GM23338 (cell line): ENCODE measurements around the gene CLEC3B. TPM values are rescaled to one million over a fixed set of nuclear protein-coding genes. Genes with fewer than 3 reads are reported as not detected.

Experiments
- ATAC-seq: fragments of 200-7000 bp; cut with Tn5 transposase; 3 replicates; pipeline ENCODE4 v1.9.1; 2020
- DNase-seq: peaks from one replicate; pipeline ENCODE4 v3.0.0-alpha.2; 2015; ENCODE audit warnings: low spot score
- H2AFZ ChIP-seq: fragments of 200-600 bp; sonication (generic); 2 replicates; pipeline ENCODE4 v1.8.0; 2016; ENCODE audit warnings: antibody characterized with exemption, mild to moderate bottlenecking, moderate library complexity
- H3F3A ChIP-seq: fragments of 200-600 bp; sonication (generic); replicated peaks from 2 replicates; pipeline ENCODE4 v1.8.0; 2017; ENCODE audit warnings: antibody characterized with exemption, mixed run types, low read depth
- H3K27ac ChIP-seq: fragments of 200-600 bp; sonication (generic); 2 replicates; pipeline ENCODE4 v1.6.1; 2016; ENCODE audit warnings: low read depth
- H3K27me3 ChIP-seq: fragments of 200-600 bp; sonication (generic); 2 replicates; pipeline ENCODE4 v1.8.0; 2016; ENCODE audit warnings: mild to moderate bottlenecking, mixed run types, moderate library complexity; ENCODE audit not compliant: insufficient read depth
- H3K36me3 ChIP-seq: fragments of 200-600 bp; sonication (generic); 2 replicates; pipeline ENCODE4 v1.8.0; 2016; ENCODE audit warnings: mild to moderate bottlenecking; ENCODE audit not compliant: insufficient read depth
- H3K4me1 ChIP-seq: fragments of 200-600 bp; sonication (generic); 2 replicates; pipeline ENCODE4 v1.8.0; 2016; ENCODE audit warnings: mild to moderate bottlenecking, moderate library complexity; ENCODE audit not compliant: insufficient read depth
- H3K4me2 ChIP-seq: fragments of 200-600 bp; sonication (generic); 2 replicates; pipeline ENCODE4 v1.7.1; 2017; ENCODE audit warnings: mixed run types
- H3K4me3 ChIP-seq: fragments of 200-600 bp; sonication (generic); 2 replicates; pipeline ENCODE4 v1.6.1; 2016; ENCODE audit warnings: mixed run types
- H3K79me2 ChIP-seq: fragments of 200-600 bp; sonication (generic); replicated peaks from 2 replicates; pipeline ENCODE4 v1.8.0; 2017; ENCODE audit warnings: mild to moderate bottlenecking; ENCODE audit not compliant: insufficient read depth
- H3K9me2 ChIP-seq: fragments of 200-600 bp; sonication (generic); 2 replicates; pipeline ENCODE4 v1.8.0; 2017; ENCODE audit not compliant: insufficient read depth
- H4K20me1 ChIP-seq: fragments of 200-600 bp; sonication (generic); replicated peaks from 2 replicates; pipeline ENCODE4 v1.8.0; 2017; ENCODE audit warnings: mild to moderate bottlenecking; ENCODE audit not compliant: insufficient read depth
- H3K27ac Mint-ChIP-seq: 2 replicates; pipeline ENCODE4 v1.8.0; 2020; ENCODE audit warnings: inconsistent platforms, mild to moderate bottlenecking, moderate library complexity, mixed read lengths
- H3K27me3 Mint-ChIP-seq: 3 replicates; pipeline ENCODE4 v1.8.0; 2022; ENCODE audit warnings: low read depth, mild to moderate bottlenecking, moderate library complexity, mixed read lengths, inconsistent platforms; ENCODE audit not compliant: insufficient read depth, poor library complexity
- H3K36me3 Mint-ChIP-seq: 3 replicates; pipeline ENCODE4 v1.8.0; 2021; ENCODE audit warnings: low read depth, mild to moderate bottlenecking, inconsistent platforms, moderate library complexity, mixed read lengths
- H3K4me1 Mint-ChIP-seq: 3 replicates; pipeline ENCODE4 v1.8.0; 2020; ENCODE audit warnings: mild to moderate bottlenecking, inconsistent platforms, mixed read lengths
- H3K4me3 Mint-ChIP-seq: 3 replicates; pipeline ENCODE4 v1.8.0; 2021; ENCODE audit warnings: moderate library complexity, mild to moderate bottlenecking, inconsistent platforms, mixed read lengths
- H3K9me3 Mint-ChIP-seq: 3 replicates; pipeline ENCODE4 v1.8.0; 2020; ENCODE audit warnings: moderate library complexity, mild to moderate bottlenecking, inconsistent platforms, mixed read lengths
- CREB1 ChIP-seq: fragments of 250-450 bp; sonication (Bioruptor Pico); IDR thresholded peaks from 2 replicates; pipeline ENCODE4 v1.5.0; 2020; ENCODE audit warnings: low read depth, mild to moderate bottlenecking, moderate library complexity
- EZH2phosphoT487 ChIP-seq: fragments of 200-600 bp; sonication (generic); IDR thresholded peaks from one replicate; pipeline ENCODE4 v1.8.1; 2018; ENCODE audit warnings: antibody characterized with exemption; ENCODE audit not compliant: unreplicated experiment
- JUNB ChIP-seq: IDR thresholded peaks from one replicate; pipeline ENCODE4 v1.6.1; 2016; ENCODE audit warnings: antibody characterized with exemption; ENCODE audit not compliant: unreplicated experiment
- NANOG ChIP-seq: IDR thresholded peaks from 2 replicates; pipeline ENCODE4 v1.6.1; 2016; ENCODE audit warnings: antibody characterized with exemption, borderline replicate concordance
- ZNF114 ChIP-seq: fragments of 250-450 bp; sonication (Bioruptor Pico); IDR thresholded peaks from 2 replicates; pipeline ENCODE4 v1.5.0; 2020; ENCODE audit warnings: mild to moderate bottlenecking, moderate library complexity
- ZNF331 ChIP-seq: fragments of 250-450 bp; sonication (Bioruptor Pico); IDR thresholded peaks from 2 replicates; pipeline ENCODE4 v1.5.0; 2020; ENCODE audit warnings: low read depth, mild to moderate bottlenecking, moderate library complexity
- polyA plus RNA-seq: library from polyadenylated mRNA; unstranded; fragments of >200 nt; fragmentation: Nextera tagmentation; extraction: Ambion mirVana; gene quantifications from 2 replicates; pipeline ENCODE4 v1.2.1, GENCODE V29; 2016
- total RNA-seq: library from RNA; depleted of rRNA; stranded (reverse); fragments of >200 nt; shearing (Covaris generic); gene quantifications from 2 replicates; pipeline ENCODE4 v1.2.3, GENCODE V29; 2014
- TF ChIP-seq, protein P1 (sequence below): IDR thresholded peaks from 2 replicates; pipeline ENCODE4 v1.6.1; 2016; ENCODE audit warnings: antibody characterized with exemption
- TF ChIP-seq, protein P2 (sequence below): IDR thresholded peaks from one replicate; pipeline ENCODE4 v1.6.1; 2018; ENCODE audit warnings: antibody characterized with exemption; ENCODE audit not compliant: unreplicated experiment
- TF ChIP-seq, protein P3 (sequence below), 2 experiments: fragments of 200-600 bp in 1 of 2; sonication (generic) in 1 of 2; conservative IDR thresholded peaks; 2 replicates each; pipeline versions ENCODE4 v1.5.1 to v1.6.1; 2016 to 2017; ENCODE audit warnings: antibody characterized with exemption in 2 of 2, low read depth in 2 of 2, mild to moderate bottlenecking in 2 of 2, moderate library complexity in 1 of 2

Gene CLEC3B
- total and polyA plus RNA-seq, 2 experiments from 2014 or later, result not detected

DNA sequence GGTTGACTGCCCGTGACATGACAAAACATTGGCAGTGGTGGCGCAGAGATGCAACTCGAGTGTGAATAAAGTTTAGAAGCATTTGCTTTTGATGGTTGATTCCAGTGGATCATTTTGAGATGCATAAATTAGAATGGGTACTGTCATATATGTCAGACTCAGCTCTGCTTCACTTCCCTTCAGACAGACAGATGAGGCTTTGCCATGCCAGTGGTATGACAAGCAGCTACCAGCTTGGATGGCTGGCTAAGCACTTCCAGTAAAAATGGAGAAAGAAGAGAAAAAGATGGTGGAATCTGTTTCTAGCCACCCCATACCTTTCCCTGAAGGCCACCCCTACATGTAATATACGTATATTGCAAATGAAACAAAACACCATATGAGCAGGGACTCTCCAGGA is 13.5 kb upstream of the CLEC3B start:
- Histone ChIP-seq H3F3A (no peaks in the 10 kb centered on the region), H3K4me1 (0 out of 2 replicates have a peak, but pooled peaks cover 3% of the 10 kb centered on the region), H2AFZ (no peak overlapping the region), H4K20me1 (peaks cover 5% of the 10 kb centered on the region), H3K27ac (no peak overlapping the region), H3K79me2 (no peaks in the 10 kb centered on the region), H3K4me3 (no peak overlapping the region), H3K9me2 (0 out of 2 replicates have a peak, but pooled peaks cover 3% of the 10 kb centered on the region), H3K36me3 (peaks cover 20% of the 10 kb centered on the region), H3K4me2 (no peak overlapping the region), H3K27me3 (no peaks in the 10 kb centered on the region)
- DNase-seq (no peak), ATAC-seq (no peak)
- no peak overlapping the region for H3K27ac Mint-ChIP-seq
- peaks cover 7% of the 10 kb centered on the region; the same call in 2 of the 3 replicates for H3K4me1 Mint-ChIP-seq
- H3K4me3 Mint-ChIP-seq, result no peak overlapping the region
- peaks cover 1% of the 10 kb centered on the region for H3K27me3 Mint-ChIP-seq
- H3K36me3 Mint-ChIP-seq, result peaks cover 48% of the 10 kb centered on the region
- no peaks in the 10 kb centered on the region for H3K9me3 Mint-ChIP-seq
- TF ChIP-seq, protein P1, sequence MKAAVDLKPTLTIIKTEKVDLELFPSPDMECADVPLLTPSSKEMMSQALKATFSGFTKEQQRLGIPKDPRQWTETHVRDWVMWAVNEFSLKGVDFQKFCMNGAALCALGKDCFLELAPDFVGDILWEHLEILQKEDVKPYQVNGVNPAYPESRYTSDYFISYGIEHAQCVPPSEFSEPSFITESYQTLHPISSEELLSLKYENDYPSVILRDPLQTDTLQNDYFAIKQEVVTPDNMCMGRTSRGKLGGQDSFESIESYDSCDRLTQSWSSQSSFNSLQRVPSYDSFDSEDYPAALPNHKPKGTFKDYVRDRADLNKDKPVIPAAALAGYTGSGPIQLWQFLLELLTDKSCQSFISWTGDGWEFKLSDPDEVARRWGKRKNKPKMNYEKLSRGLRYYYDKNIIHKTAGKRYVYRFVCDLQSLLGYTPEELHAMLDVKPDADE, result no peak

DNA sequence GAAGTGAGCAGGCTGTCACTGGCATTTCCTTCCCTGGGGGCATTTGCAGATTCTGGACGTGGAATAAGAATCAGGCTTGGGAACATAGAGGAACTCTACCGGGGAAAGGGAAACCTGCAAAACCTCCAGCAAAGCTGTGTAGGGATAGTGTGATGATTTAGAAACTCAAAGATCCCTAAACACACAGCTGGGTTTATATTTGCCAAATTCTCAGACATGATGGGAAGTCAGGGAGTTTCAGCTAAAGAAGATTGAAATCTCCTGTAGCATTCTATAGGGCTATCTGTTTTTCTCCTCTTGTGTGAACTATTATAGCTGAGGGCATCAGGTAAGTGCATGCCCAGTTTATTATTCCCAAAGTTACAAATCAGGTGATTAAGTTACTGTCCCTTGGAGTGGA is 9.2 kb upstream of the CLEC3B start:
- Histone ChIP-seq H3K36me3 (peaks cover 13% of the 10 kb centered on the region), H3K27ac (no peak overlapping the region)
- no peak for ATAC-seq
- TF ChIP-seq JUNB, result no peak
- no peak for TF ChIP-seq EZH2phosphoT487
- TF ChIP-seq NANOG, result no peak
- TF ChIP-seq ZNF114 (CRISPR knock-in tag), result no peak
- TF ChIP-seq, protein P2, sequence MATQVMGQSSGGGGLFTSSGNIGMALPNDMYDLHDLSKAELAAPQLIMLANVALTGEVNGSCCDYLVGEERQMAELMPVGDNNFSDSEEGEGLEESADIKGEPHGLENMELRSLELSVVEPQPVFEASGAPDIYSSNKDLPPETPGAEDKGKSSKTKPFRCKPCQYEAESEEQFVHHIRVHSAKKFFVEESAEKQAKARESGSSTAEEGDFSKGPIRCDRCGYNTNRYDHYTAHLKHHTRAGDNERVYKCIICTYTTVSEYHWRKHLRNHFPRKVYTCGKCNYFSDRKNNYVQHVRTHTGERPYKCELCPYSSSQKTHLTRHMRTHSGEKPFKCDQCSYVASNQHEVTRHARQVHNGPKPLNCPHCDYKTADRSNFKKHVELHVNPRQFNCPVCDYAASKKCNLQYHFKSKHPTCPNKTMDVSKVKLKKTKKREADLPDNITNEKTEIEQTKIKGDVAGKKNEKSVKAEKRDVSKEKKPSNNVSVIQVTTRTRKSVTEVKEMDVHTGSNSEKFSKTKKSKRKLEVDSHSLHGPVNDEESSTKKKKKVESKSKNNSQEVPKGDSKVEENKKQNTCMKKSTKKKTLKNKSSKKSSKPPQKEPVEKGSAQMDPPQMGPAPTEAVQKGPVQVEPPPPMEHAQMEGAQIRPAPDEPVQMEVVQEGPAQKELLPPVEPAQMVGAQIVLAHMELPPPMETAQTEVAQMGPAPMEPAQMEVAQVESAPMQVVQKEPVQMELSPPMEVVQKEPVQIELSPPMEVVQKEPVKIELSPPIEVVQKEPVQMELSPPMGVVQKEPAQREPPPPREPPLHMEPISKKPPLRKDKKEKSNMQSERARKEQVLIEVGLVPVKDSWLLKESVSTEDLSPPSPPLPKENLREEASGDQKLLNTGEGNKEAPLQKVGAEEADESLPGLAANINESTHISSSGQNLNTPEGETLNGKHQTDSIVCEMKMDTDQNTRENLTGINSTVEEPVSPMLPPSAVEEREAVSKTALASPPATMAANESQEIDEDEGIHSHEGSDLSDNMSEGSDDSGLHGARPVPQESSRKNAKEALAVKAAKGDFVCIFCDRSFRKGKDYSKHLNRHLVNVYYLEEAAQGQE, result no peak
- no peak for TF ChIP-seq ZNF331
- TF ChIP-seq, protein P3, sequence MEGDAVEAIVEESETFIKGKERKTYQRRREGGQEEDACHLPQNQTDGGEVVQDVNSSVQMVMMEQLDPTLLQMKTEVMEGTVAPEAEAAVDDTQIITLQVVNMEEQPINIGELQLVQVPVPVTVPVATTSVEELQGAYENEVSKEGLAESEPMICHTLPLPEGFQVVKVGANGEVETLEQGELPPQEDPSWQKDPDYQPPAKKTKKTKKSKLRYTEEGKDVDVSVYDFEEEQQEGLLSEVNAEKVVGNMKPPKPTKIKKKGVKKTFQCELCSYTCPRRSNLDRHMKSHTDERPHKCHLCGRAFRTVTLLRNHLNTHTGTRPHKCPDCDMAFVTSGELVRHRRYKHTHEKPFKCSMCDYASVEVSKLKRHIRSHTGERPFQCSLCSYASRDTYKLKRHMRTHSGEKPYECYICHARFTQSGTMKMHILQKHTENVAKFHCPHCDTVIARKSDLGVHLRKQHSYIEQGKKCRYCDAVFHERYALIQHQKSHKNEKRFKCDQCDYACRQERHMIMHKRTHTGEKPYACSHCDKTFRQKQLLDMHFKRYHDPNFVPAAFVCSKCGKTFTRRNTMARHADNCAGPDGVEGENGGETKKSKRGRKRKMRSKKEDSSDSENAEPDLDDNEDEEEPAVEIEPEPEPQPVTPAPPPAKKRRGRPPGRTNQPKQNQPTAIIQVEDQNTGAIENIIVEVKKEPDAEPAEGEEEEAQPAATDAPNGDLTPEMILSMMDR (conservative IDR thresholded peaks at IDR 0.05; ENCODE audit: low read depth in 2 of 2), result no peak
- TF ChIP-seq CREB1 (CRISPR knock-in tag), result no peak

More for the DNA sequence above, 9.2 kb upstream of the CLEC3B start:
- H3F3A ChIP-seq, result no peaks in the 10 kb centered on the region
- H3K36me3 Mint-ChIP-seq, result peaks cover 21% of the 10 kb centered on the region
- peaks cover 7% of the 10 kb centered on the region for H4K20me1 ChIP-seq
- H3K27ac Mint-ChIP-seq, result no peak overlapping the region
- no peak overlapping the region for H3K4me2 ChIP-seq
- H3K4me3 ChIP-seq, result no peak overlapping the region
- H3K9me2 ChIP-seq, result 0 out of 2 replicates have a peak, but pooled peaks cover 3% of the 10 kb centered on the region
- 0 out of 2 replicates have a peak, but pooled peaks cover 3% of the 10 kb centered on the region for H3K4me1 ChIP-seq
- no peaks in the 10 kb centered on the region for H3K79me2 ChIP-seq
- no peak overlapping the region for H2AFZ ChIP-seq
- no peaks in the 10 kb centered on the region for H3K27me3 ChIP-seq
- no peak for DNase-seq
- H3K4me1 Mint-ChIP-seq, result peaks cover 13% of the 10 kb centered on the region; the same call in 2 of the 3 replicates
- H3K27me3 Mint-ChIP-seq, result peaks cover 5% of the 10 kb centered on the region
- H3K4me3 Mint-ChIP-seq, result no peak overlapping the region
- H3K9me3 Mint-ChIP-seq, result no peaks in the 10 kb centered on the region
